Activated CD8-positive, alpha-beta T cell treated with anti-CD3 and anti-CD28 coated beads, Interleukin-2, amount 10 ng/mL, durations not matched to agents 7 days and 5 days (primary cell): ENCODE results near the gene PRRC2A. TPM values are rescaled to one million over a fixed set of nuclear protein-coding genes. Genes with fewer than 3 reads are reported as not detected.

Experiments
- ATAC-seq: fragments of 150-1000 bp; cut with Tn5 transposase; one replicate; pipeline ENCODE4 v1.10.0; 2021; ENCODE audit warnings: moderate library complexity
- CTCF ChIA-PET: fragments of 350-600 bp; sonication (Branson Sonifier 250); formaldehyde crosslinking; loops from one replicate; lab custom pipeline; 2021; ENCODE audit warnings: antibody characterized with exemption; lab: Charles Lee
- POLR2A ChIA-PET: fragments of 350-600 bp; sonication (Branson Sonifier 250); formaldehyde crosslinking; loops from one replicate; lab custom pipeline; 2021; ENCODE audit warnings: antibody characterized with exemption; lab: Charles Lee
- DNase-seq: peaks from one replicate; pipeline ENCODE4 v3.0.0-alpha.2; 2020
- H3K27ac Mint-ChIP-seq: one replicate; pipeline ENCODE4 v1.8.0; 2021; ENCODE audit warnings: mild to moderate bottlenecking, mixed read lengths
- H3K27me3 Mint-ChIP-seq: one replicate; pipeline ENCODE4 v1.8.0; 2021; ENCODE audit warnings: low read depth, mixed read lengths
- H3K36me3 Mint-ChIP-seq: one replicate; pipeline ENCODE4 v1.8.0; 2021; ENCODE audit warnings: low read depth, mixed read lengths
- H3K4me1 Mint-ChIP-seq: one replicate; pipeline ENCODE4 v1.8.0; 2021; ENCODE audit warnings: low read depth, mixed read lengths
- H3K4me3 Mint-ChIP-seq: one replicate; pipeline ENCODE4 v1.8.0; 2021; ENCODE audit warnings: mild to moderate bottlenecking, mixed read lengths
- H3K9me3 Mint-ChIP-seq: one replicate; pipeline ENCODE4 v1.8.0; 2022; ENCODE audit warnings: mixed read lengths; ENCODE audit not compliant: insufficient read depth
- total RNA-seq, 2 experiments: library from RNA; stranded (reverse); gene quantifications; one replicate each; pipeline ENCODE4 v1.2.3, GENCODE V29; 2021

PRRC2A gene
- total RNA-seq, 2 experiments from 2014 or later, result 260 to 279 TPM

GRCh38 chr6:31610968-31611367 is 9.5 kb upstream of the PRRC2A start:
- no peak for ATAC-seq
- Mint-ChIP-seq H3K4me3 (no peak overlapping the region), H3K27ac (no peak overlapping the region), H3K36me3 (peaks cover 2% of the 10 kb centered on the region), H3K4me1 (peaks cover 27% of the 10 kb centered on the region), H3K9me3 (no peaks in the 10 kb centered on the region), H3K27me3 (no peaks in the 10 kb centered on the region)
- DNase-seq, result no peak
- CTCF ChIA-PET, result interaction anchor here (0.6 to 12.5 kb wide), 3 partner anchors 15 to 60 kb away, joined by 3 to 130 read pairs (median 17); partner anchors contain the start of gene NCR3
- POLR2A ChIA-PET, result interaction anchor here (0.6 to 0.7 kb wide), 3 partner anchors 54 to 320 kb away, joined by 3 to 4 read pairs (median 3); partner anchors contain the start of gene GPANK1

- no peak for DNase-seq
- Mint-ChIP-seq H3K4me1 (peaks cover 42% of the 10 kb centered on the region), H3K27ac (peak overlapping the region; percentile 34), H3K36me3 (peaks cover 21% of the 10 kb centered on the region), H3K9me3 (no peaks in the 10 kb centered on the region), H3K4me3 (peak overlapping the region; percentile 29), H3K27me3 (no peaks in the 10 kb centered on the region)
- ChIA-PET CTCF (interaction anchor here (1.0 to 12.5 kb wide), 3 partner anchors 18 to 63 kb away, joined by 3 to 130 read pairs (median 5); partner anchors contain the start of gene NCR3), POLR2A (interaction anchor here (0.6 to 0.7 kb wide), 2 partner anchors 40 to 73 kb away, joined by 3 to 5 read pairs; no protein-coding TSS in a partner anchor)
- ATAC-seq, result no peak
These were observed 6.4 kb upstream of the PRRC2A start for GRCh38 chr6:31614075-31614619.

- no peak for DNase-seq
- Mint-ChIP-seq H3K36me3 (peaks cover 25% of the 10 kb centered on the region), H3K27ac (peak within 1 kb of the TSS; percentile 96), H3K27me3 (no peaks in the 10 kb centered on the region), H3K4me1 (peaks cover 45% of the 10 kb centered on the region), H3K4me3 (peak within 1 kb of the TSS; percentile 94), H3K9me3 (no peaks in the 10 kb centered on the region)
- ChIA-PET CTCF (interaction anchor here (1.0 to 12.5 kb wide), 7 partner anchors 19 to 122 kb away, joined by 4 to 130 read pairs (median 10); partner anchors contain the start of genes DDX39B and NCR3), POLR2A (interaction anchor here (0.6 to 2.8 kb wide), 7 partner anchors 16 to 74 kb away, joined by 3 to 17 read pairs (median 3); partner anchors contain the start of genes ATP6V1G2, CSNK2B, DDX39B and GPANK1)
- ATAC-seq, result no peak
These were observed 5.6 kb upstream of the PRRC2A start, which contains the start of gene AIF1 for GRCh38 chr6:31614684-31615578. Gene AIF1 (plus strand): TSS chr6:31615234. CDS start chr6:31615330, 96 bp downstream.

GRCh38 chr6:31615748-31616147 is 4.8 kb upstream of the PRRC2A start:
- POLR2A ChIA-PET, result interaction anchor here (0.6 to 2.8 kb wide), 6 partner anchors 17 to 74 kb away, joined by 3 to 17 read pairs (median 3); partner anchors contain the start of genes ATP6V1G2, CSNK2B, DDX39B and GPANK1
- no peak for ATAC-seq
- H3K36me3 Mint-ChIP-seq, result peaks cover 25% of the 10 kb centered on the region
- CTCF ChIA-PET, result interaction anchor here (1.0 to 12.5 kb wide), 8 partner anchors 20 to 123 kb away, joined by 4 to 130 read pairs (median 8); partner anchors contain the start of genes ATP6V1G2, DDX39B and NCR3
- no peaks in the 10 kb centered on the region for H3K27me3 Mint-ChIP-seq
- H3K9me3 Mint-ChIP-seq, result no peaks in the 10 kb centered on the region
- DNase-seq, result peak; percentile 59
- peak overlapping the region; percentile 94 for H3K4me3 Mint-ChIP-seq
- H3K27ac Mint-ChIP-seq, result peak overlapping the region; percentile 96
- peaks cover 45% of the 10 kb centered on the region for H3K4me1 Mint-ChIP-seq

GRCh38 chr6:31617010-31617409 is 3.5 kb upstream of the PRRC2A start:
- Mint-ChIP-seq H3K36me3 (peaks cover 35% of the 10 kb centered on the region), H3K27me3 (no peaks in the 10 kb centered on the region), H3K4me1 (peaks cover 50% of the 10 kb centered on the region), H3K27ac (peak overlapping the region; percentile 96), H3K4me3 (peak overlapping the region; percentile 94), H3K9me3 (no peaks in the 10 kb centered on the region)
- ATAC-seq, result no peak
- ChIA-PET POLR2A (interaction anchor here (0.6 to 2.8 kb wide), 4 partner anchors 34 to 120 kb away, joined by 3 to 17 read pairs (median 8); partner anchors contain the start of genes CSNK2B, DDX39B and GPANK1), CTCF (interaction anchor here (0.7 to 12.5 kb wide), 9 partner anchors 21 to 158 kb away, joined by 3 to 130 read pairs (median 4); partner anchors contain the start of genes ATP6V1G2, DDX39B and NCR3)
- DNase-seq, result no peak

GRCh38 chr6:31619805-31620585 is 520 bp upstream of the PRRC2A start:
- Mint-ChIP-seq H3K4me1 (peaks cover 53% of the 10 kb centered on the region), H3K27me3 (no peaks in the 10 kb centered on the region), H3K27ac (peak overlapping the region; percentile 95), H3K9me3 (no peaks in the 10 kb centered on the region), H3K36me3 (peaks cover 59% of the 10 kb centered on the region), H3K4me3 (peak overlapping the region; percentile 93)
- DNase-seq (peak; percentile 99), ATAC-seq (peak; percentile 89)
- ChIA-PET CTCF (interaction anchor here (0.6 to 12.5 kb wide), 2 partner anchors 24 to 119 kb away, joined by 3 to 130 read pairs; partner anchors contain the start of gene NCR3), POLR2A (interaction anchor here (0.6 to 3.6 kb wide), 10 partner anchors 18 to 213 kb away, joined by 3 to 29 read pairs (median 4); partner anchors contain the start of genes BAG6, CSNK2B, GPANK1 and LTB)

GRCh38 chr6:31621320-31621939 is 915 bp downstream of the PRRC2A start:
- peaks cover 67% of the 10 kb centered on the region for H3K36me3 Mint-ChIP-seq
- no peaks in the 10 kb centered on the region for H3K9me3 Mint-ChIP-seq
- peak overlapping the region; percentile 93 for H3K4me3 Mint-ChIP-seq
- peak overlapping the region; percentile 95 for H3K27ac Mint-ChIP-seq
- ATAC-seq (no peak), DNase-seq (no peak)
- ChIA-PET CTCF (interaction anchor here (0.9 to 2.3 kb wide), 9 partner anchors 12 to 75 kb away, joined by 3 to 12 read pairs (median 4); partner anchors contain the start of genes ATP6V1G2 and NFKBIL1), POLR2A (interaction anchor here (1.0 to 3.6 kb wide), 6 partner anchors 17 to 209 kb away, joined by 3 to 29 read pairs (median 8); partner anchors contain the start of genes BAG6, CSNK2B, DDX39B and GPANK1)
- H3K4me1 Mint-ChIP-seq, result peaks cover 38% of the 10 kb centered on the region
- no peaks in the 10 kb centered on the region for H3K27me3 Mint-ChIP-seq

GRCh38 chr6:31621991-31622390 is 1.5 kb downstream of the PRRC2A start:
- peak overlapping the region; percentile 95 for H3K27ac Mint-ChIP-seq
- peaks cover 33% of the 10 kb centered on the region for H3K4me1 Mint-ChIP-seq
- POLR2A ChIA-PET, result interaction anchor here (1.0 to 3.6 kb wide), 9 partner anchors 13 to 208 kb away, joined by 3 to 29 read pairs (median 6); partner anchors contain the start of genes BAG6, C6orf47, CSNK2B and DDX39B
- DNase-seq (no peak), ATAC-seq (no peak)
- no peaks in the 10 kb centered on the region for H3K27me3 Mint-ChIP-seq
- CTCF ChIA-PET, result interaction anchor here (0.7 to 2.3 kb wide), 12 partner anchors 12 to 75 kb away, joined by 3 to 12 read pairs (median 4); partner anchors contain the start of genes ATP6V1G2 and NFKBIL1
- H3K9me3 Mint-ChIP-seq, result no peaks in the 10 kb centered on the region
- H3K4me3 Mint-ChIP-seq, result peak overlapping the region; percentile 93
- peaks cover 65% of the 10 kb centered on the region for H3K36me3 Mint-ChIP-seq

GRCh38 chr6:31622684-31623091 is 2.2 kb downstream of the PRRC2A start:
- Mint-ChIP-seq H3K4me3 (peak overlapping the region; percentile 93), H3K9me3 (no peaks in the 10 kb centered on the region), H3K4me1 (peaks cover 33% of the 10 kb centered on the region), H3K27me3 (no peaks in the 10 kb centered on the region), H3K27ac (peak overlapping the region; percentile 95), H3K36me3 (peaks cover 69% of the 10 kb centered on the region)
- DNase-seq (no peak), ATAC-seq (no peak)
- ChIA-PET POLR2A (interaction anchor here (0.8 to 3.6 kb wide), 9 partner anchors 12 to 81 kb away, joined by 3 to 29 read pairs (median 5); partner anchors contain the start of genes BAG6, C6orf47, CSNK2B and DDX39B), CTCF (interaction anchor here (0.7 to 2.3 kb wide), 6 partner anchors 13 to 71 kb away, joined by 3 to 12 read pairs (median 4); no protein-coding TSS in a partner anchor)
